ENCODE data around the gene TRIM2.

The TRIM2 gene

DNA sequence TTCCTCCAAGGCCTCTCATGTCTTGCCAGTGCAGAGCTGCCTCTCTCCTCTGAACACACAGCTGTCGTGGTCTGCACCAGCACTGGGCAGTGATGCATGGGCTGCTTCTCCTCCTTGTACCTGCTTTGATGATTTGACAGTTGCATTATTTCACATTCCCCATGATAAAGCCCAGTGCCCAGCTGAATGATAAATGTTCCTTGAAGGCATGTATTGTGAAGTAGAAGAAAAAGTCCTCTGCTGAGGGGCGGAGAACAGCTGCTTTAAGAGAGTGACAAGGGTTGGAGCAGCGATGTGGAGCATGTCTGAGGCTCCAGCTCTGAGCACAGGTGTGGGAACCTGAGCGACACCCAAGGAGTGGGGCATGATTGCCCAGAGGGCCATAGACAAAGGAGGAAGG lies 21.1 kb upstream of the TRIM2 start:
- H3K4me3 ChIP-seq (ENCODE audit: low read depth, low read length): no peak overlapping the region
- TF ChIP-seq, protein P1, sequence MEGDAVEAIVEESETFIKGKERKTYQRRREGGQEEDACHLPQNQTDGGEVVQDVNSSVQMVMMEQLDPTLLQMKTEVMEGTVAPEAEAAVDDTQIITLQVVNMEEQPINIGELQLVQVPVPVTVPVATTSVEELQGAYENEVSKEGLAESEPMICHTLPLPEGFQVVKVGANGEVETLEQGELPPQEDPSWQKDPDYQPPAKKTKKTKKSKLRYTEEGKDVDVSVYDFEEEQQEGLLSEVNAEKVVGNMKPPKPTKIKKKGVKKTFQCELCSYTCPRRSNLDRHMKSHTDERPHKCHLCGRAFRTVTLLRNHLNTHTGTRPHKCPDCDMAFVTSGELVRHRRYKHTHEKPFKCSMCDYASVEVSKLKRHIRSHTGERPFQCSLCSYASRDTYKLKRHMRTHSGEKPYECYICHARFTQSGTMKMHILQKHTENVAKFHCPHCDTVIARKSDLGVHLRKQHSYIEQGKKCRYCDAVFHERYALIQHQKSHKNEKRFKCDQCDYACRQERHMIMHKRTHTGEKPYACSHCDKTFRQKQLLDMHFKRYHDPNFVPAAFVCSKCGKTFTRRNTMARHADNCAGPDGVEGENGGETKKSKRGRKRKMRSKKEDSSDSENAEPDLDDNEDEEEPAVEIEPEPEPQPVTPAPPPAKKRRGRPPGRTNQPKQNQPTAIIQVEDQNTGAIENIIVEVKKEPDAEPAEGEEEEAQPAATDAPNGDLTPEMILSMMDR (IDR thresholded peaks at IDR 0.05; ENCODE audit: insufficient read depth, low read length, missing control alignments): no peak
- CTCF ChIA-PET: interaction anchor here (1.3 kb wide), 1 partner anchor 33 kb away, joined by 3 read pairs; no protein-coding TSS in a partner anchor
- no peak for DNase-seq (ENCODE audit: low read depth, low spot score)
- POLR2A ChIA-PET: no interaction called here

DNA sequence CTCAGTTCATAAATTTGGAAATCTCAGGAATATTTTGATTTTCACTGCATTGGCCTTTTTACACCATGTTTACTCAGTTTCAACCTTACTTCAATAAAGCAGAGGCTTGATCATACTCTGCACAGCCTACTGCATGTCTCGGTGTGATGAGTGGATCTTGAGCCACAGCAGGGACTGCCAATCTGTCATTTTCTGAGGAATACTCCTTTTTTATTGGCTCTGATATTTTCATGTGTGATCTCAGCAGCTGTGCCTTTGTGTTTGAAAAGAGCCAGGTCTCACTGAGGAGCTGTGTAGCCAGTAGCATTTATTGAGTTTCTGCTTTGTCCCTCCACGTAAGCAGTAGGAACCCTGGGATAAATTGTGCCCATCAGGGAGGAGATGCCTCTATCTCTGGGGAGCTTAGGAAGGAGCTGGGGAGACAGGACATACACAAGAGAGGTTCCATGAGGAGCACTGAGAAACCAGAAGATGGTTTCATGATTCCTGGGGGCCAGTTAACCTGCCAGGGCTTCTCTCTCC lies 18.9 kb upstream of the TRIM2 start:
- TF ChIP-seq, protein P1 (IDR thresholded peaks at IDR 0.05; ENCODE audit: insufficient read depth, low read length, missing control alignments): no peak
- DNase-seq (ENCODE audit: low read depth, low spot score): no peak
- ChIA-PET POLR2A (no interaction called here), CTCF (interaction anchor here (0.9 to 1.2 kb wide), 2 partner anchors 15 to 29 kb away, joined by 3 to 4 read pairs; no protein-coding TSS in a partner anchor)
- no peak overlapping the region for H3K4me3 ChIP-seq (ENCODE audit: low read depth, low read length)

DNA sequence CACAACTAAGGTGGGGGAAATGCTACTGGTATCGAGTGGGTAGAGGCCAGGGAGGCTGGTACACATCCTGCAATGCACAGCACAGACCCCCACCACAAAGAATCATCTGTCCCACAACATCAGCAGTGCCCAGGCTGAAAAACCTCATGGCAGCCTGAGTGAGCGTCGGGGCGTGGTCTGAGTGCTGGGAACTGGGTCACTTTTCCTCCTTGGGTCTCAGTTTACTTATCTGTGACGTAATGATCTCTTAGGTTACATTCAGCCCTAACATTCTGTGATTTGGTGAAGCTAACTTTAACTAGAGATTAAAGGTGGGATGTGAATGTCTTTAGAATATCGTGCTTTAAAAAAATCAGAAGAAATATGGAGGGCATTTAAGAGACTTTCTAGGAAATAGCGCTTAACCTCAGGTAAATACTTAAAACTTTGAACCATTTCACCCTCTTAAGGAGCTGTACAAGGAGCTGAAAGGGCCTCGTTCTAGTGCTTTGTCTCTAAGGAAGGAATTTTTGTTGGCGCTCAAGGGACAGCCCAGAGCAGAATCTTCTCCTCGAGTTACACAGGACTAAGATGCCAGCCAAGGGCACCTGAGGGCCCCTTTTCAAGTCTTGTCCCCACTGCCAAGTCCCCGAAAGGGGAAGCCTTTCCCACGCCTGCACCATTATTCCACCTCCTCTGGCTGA lies 18.1 kb upstream of the TRIM2 start:
- DNase-seq (ENCODE audit: low read depth, low spot score): no peak
- TF ChIP-seq, protein P1 (IDR thresholded peaks at IDR 0.05; ENCODE audit: insufficient read depth, low read length, missing control alignments): no peak
- ChIA-PET CTCF (interaction anchor here (0.9 to 1.2 kb wide), 3 partner anchors 11 to 30 kb away, joined by 3 to 4 read pairs (median 3); no protein-coding TSS in a partner anchor), POLR2A (no interaction called here)
- no peak overlapping the region for H3K4me3 ChIP-seq (ENCODE audit: low read depth, low read length)

DNA sequence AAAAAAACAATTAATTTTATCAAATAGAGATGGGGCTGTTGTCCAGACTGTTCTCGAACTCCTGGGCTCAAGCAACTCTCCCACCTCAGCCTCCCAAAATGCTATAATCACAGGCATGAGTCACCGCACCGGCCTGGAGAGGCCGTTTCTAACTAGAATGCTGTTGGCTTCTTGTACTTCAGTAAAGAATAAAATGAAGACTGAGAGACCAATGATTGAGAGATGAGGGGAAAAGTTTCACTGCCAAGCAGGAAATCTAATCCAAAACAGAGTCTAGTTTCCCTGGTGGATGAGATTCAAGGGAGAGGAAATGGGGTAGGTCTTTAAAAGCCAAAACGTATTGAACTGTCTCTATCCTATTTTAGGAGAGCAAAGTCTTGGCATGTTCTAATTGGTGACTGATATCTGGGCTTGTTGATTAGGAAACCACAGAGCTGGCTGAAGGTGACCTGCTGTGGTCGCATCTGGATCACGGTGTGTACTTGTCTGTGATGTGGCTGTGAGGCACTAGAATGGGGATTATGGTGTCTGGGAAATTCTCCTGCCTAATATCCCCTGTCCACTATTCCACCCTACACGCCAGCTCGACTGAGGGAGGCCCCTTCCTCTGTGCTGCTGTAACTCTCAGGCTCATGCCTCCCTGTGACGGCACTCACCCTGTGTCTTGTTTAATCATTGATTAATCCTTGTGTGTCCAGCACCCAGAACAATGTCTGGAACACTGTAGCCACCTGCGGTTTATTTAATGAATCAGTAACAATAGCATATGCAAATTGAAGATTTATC lies 15.0 kb upstream of the TRIM2 start:
- POLR2A ChIA-PET: no interaction called here
- H3K4me3 ChIP-seq (ENCODE audit: low read depth, low read length): no peak overlapping the region
- DNase-seq (ENCODE audit: low read depth, low spot score): no peak
- TF ChIP-seq, protein P1 (IDR thresholded peaks at IDR 0.05; ENCODE audit: insufficient read depth, low read length, missing control alignments): no peak
- CTCF ChIA-PET: interaction anchor here (1.0 kb wide), 1 partner anchor 46 kb away, joined by 5 read pairs; no protein-coding TSS in a partner anchor

DNA sequence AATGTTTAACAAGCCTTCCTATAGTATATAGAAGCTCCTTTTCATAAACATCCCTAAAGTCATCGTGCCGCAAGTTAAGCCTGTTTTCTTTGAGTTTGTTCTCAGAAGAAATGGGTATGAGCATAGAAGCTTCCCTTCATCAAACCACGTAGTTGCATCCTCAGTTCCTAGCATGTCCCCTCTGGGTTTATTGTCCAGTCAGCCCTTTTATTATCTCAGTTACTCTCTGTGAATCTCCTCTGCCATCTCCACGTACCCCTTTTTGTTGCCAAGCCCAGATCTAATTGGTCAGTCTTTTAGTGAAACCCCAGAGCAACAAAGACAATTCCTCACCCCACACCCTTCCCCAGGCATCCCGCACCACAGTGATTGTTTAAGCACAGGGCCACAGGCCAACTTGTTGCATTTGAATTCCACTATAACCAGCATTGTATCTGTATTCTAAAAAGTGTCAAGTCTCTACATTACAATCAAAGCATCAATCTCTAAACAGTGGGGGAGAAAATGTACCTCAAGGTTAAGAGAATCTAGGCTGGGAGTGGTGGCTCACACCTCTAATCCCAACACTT lies 12.4 kb upstream of the TRIM2 start:
- ChIA-PET CTCF (interaction anchor here (0.8 to 1.1 kb wide), 5 partner anchors 13 to 154 kb away, joined by 3 to 5 read pairs (median 3); no protein-coding TSS in a partner anchor), POLR2A (no interaction called here)
- TF ChIP-seq, protein P1 (IDR thresholded peaks at IDR 0.05; ENCODE audit: insufficient read depth, low read length, missing control alignments): no peak
- H3K4me3 ChIP-seq (ENCODE audit: low read depth, low read length): no peak overlapping the region
- DNase-seq (ENCODE audit: low read depth, low spot score): no peak

Measured in AG04449 (cell line).